Measurements from ENCODE around the gene MAP2K2.

MAP2K2 gene

GRCh38 chr19:4077800-4078684 is 45.9 kb downstream of the MAP2K2 start:
- no peak for FAIRE-seq

- no peak for FAIRE-seq
Measured at GRCh38 chr19:4077007-4077374, 46.9 kb downstream of the MAP2K2 start.

GRCh38 chr19:4075373-4075772 is 48.5 kb downstream of the MAP2K2 start:
- no peak for FAIRE-seq

GRCh38 chr19:4071610-4072009 is 52.3 kb downstream of the MAP2K2 start:
- FAIRE-seq = no peak

- FAIRE-seq = no peak
Measured at GRCh38 chr19:4069331-4069959, 54.5 kb downstream of the MAP2K2 start.

GRCh38 chr19:4068047-4068966 is 55.6 kb downstream of the MAP2K2 start:
- no peak for FAIRE-seq

- FAIRE-seq = no peak
Measured at GRCh38 chr19:4067396-4068046, 56.4 kb downstream of the MAP2K2 start.

GRCh38 chr19:4066682-4067395 is 57.1 kb downstream of the MAP2K2 start, which contains the start of gene ZBTB7A:
ZBTB7A (minus strand) TSS chr19:4066899; CDS start chr19:4055232, 11,667 bp downstream.
- FAIRE-seq = no peak

GRCh38 chr19:4066176-4066606 is 57.7 kb downstream of the MAP2K2 start:
- FAIRE-seq = no peak

GRCh38 chr19:4065430-4066175 is 58.3 kb downstream of the MAP2K2 start:
- no peak for FAIRE-seq

GRCh38 chr19:4064496-4065260 is 59.2 kb downstream of the MAP2K2 start:
- FAIRE-seq = no peak

GRCh38 chr19:4064149-4064495 is 59.8 kb downstream of the MAP2K2 start:
- FAIRE-seq = no peak

GRCh38 chr19:4063369-4064148 is 60.4 kb downstream of the MAP2K2 start:
- FAIRE-seq = no peak

GRCh38 chr19:4062419-4063368 is 61.2 kb downstream of the MAP2K2 start:
- no peak for FAIRE-seq

- FAIRE-seq = no peak
Measured at GRCh38 chr19:4061683-4062418, 62.1 kb downstream of the MAP2K2 start.

GRCh38 chr19:4061178-4061682 is 62.7 kb downstream of the MAP2K2 start:
- FAIRE-seq = no peak

- FAIRE-seq = no peak
Measured at GRCh38 chr19:4060621-4061177, 63.2 kb downstream of the MAP2K2 start.
